Fibroblast of lung (primary cell): ENCODE results near the gene MRC2.

ENCODE experiments used
- CTCF ChIP-seq, 2 donors: IDR thresholded peaks in 1 of 2; conservative IDR thresholded peaks in 1 of 2; 1 replicate in 1 of 2; 2 replicates in 1 of 2; pipeline ENCODE4 v1.5.1; 2011 to 2012; ENCODE audit warnings: low read length in 2 of 2, control low read depth in 1 of 2, inconsistent platforms in 1 of 2, low read depth in 1 of 2, mild to moderate bottlenecking in 1 of 2
- EZH2 ChIP-seq: IDR thresholded peaks from 2 replicates; pipeline ENCODE4 v1.5.1; 2012; ENCODE audit warnings: low read length, control low read depth, mild to moderate bottlenecking; ENCODE audit errors: missing control alignments

DNA sequence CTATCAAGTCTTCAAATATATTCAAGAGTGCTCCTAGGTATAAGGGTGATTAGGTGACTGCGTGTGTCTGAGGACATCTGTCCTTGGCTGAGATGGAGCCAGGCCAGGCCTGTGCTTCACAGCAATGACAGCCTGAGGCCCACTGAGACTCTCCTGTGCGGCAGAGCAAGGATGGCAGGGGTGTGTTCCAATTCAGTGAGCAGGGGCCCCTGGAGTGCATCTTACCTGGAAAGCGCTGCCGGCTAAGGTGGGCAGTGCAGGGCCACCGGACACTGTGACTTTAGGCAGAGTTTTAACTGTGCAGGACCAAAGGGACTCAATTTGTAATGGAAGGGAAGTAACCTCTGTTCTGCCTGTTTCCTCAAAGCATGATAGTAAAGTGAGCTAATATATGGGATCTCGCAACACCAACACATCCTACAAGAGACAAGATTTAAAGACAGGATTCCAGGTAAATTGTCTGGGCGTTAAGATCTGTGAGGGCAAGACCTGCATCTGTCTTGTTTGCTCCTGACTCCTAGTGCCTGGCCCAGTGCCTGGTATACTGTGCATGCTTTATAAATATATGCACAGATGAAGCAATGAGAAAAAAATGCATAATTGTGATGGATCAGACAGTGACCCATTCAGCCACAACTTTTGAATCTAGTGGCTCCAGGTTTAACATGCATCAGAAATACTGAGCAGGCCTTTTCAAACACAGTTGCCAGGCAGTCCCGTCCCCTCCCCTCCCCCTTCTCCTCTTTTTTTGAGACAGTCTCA, 86.7 kb downstream of the MRC2 start:
- no peak for TF ChIP-seq CTCF (conservative IDR thresholded peaks at IDR 0.05 in 1 of 2, IDR thresholded peaks at IDR 0.05 in 1 of 2; ENCODE audit: low read depth in 1 of 2, low read length in 2 of 2)
- TF ChIP-seq EZH2 = no peak
